ENCODE data around the gene HSPA9. TPM values are rescaled to one million over a fixed set of nuclear protein-coding genes. Genes with fewer than 3 reads are reported as not detected.
A peak's percentile ranks its signal among the peaks of the same experiment; 100 is the strongest.

The HSPA9 gene
- total and polyA plus RNA-seq, 2 of the 13 experiments (the other 11 are each of a cell fraction or from before 2014, with no cell fraction given): 165 to 478 TPM

DNA sequence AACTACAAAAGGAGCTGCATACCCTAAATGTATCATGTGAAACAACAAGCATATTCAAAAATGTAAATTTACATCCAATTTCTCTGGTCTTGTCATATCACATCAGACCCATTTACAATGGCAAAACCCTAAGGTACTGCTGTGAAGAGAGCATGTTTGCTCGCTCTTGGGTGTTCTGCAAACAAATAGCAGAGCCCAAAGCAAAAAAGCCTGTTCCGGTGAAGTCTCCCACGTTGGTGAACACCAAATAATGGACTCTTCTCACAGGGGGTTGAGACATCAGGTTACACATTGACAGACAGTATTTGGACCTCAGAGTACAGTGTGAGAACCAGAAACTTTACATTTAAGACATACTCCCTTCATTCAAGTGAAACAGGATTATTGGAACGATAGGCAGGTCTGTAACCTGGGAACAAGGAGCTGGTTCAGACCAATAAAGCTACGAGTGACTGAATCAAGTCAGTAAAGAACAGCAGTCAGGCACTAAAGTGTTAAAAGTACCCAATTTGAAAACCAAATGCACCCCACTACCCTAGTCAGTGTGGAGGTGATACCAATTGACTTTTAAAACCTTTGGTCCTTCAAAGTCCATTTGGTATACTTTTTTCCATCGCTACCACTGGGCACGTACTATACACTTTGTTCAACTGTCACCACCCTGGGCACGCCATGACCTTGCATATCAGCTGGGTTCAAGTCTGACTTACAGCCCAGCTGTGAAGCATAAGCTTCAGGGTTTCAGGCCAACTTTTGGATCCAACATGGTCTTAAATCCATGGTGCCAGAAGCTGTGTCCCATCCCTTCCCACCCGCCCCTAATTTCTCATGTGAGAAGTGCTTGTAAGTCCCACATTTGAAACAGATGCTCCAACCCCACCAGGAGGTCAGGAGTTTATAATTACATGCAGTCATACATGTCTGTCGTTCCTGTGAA lies 68.6 kb downstream of the HSPA9 start (continued):
- TF ChIP-seq EP300 (IDR thresholded peaks at IDR 0.05; ENCODE audit: low read depth in 2 of 2, low read length in 2 of 2) (peak in 1 of 2 experiments; percentile 62; a peak in 2 of 4 replicates), EP300 (CRISPR knock-in tag; IDR thresholded peaks at IDR 0.05; ENCODE audit: borderline replicate concordance) (no peak), KAT2B (IDR thresholded peaks at IDR 0.05; ENCODE audit: borderline replicate concordance, low read depth, low read length) (no peak), GATAD2A (CRISPR knock-in tag; IDR thresholded peaks at IDR 0.05) (peak; percentile 78), ZNF225 (CRISPR knock-in tag; IDR thresholded peaks at IDR 0.05) (no peak), KAT8 (CRISPR knock-in tag; IDR thresholded peaks at IDR 0.05) (0 out of 2 replicates have a peak, but pooled peaks have one; percentile 48), POLR2AphosphoS2 (IDR thresholded peaks at IDR 0.05; ENCODE audit: low read depth, low read length) (0 out of 2 replicates have a peak, but pooled peaks have one; percentile 37), ZNF788 (CRISPR knock-in tag; IDR thresholded peaks at IDR 0.05; ENCODE audit: borderline replicate concordance) (no peak), RCOR2 (CRISPR knock-in tag; IDR thresholded peaks at IDR 0.05) (peak; percentile 79; the same call in 1 of the 2 replicates), HCFC1 (IDR thresholded peaks at IDR 0.05; ENCODE audit: low read depth, low read length) (no peak), ZNF343 (CRISPR knock-in tag; IDR thresholded peaks at IDR 0.05) (no peak), ZNF660 (CRISPR knock-in tag; IDR thresholded peaks at IDR 0.05; ENCODE audit: borderline replicate concordance, low read depth) (no peak), TP53 (CRISPR knock-in tag; conservative IDR thresholded peaks at IDR 0.05) (no peak), MTA1 (CRISPR knock-in tag; IDR thresholded peaks at IDR 0.05; ENCODE audit: borderline replicate concordance) (no peak), NR2F6 (IDR thresholded peaks at IDR 0.05) (no peak), NR2F6 (CRISPR knock-in tag; IDR thresholded peaks at IDR 0.05) (0 out of 2 replicates have a peak, but pooled peaks have one; percentile 2), PHF21A (CRISPR knock-in tag; IDR thresholded peaks at IDR 0.05) (peak; percentile 54; the same call in 1 of the 2 replicates), ZNF24 (IDR thresholded peaks at IDR 0.05) (no peak), NCOA2 (CRISPR knock-in tag; IDR thresholded peaks at IDR 0.05) (peak; percentile 27; the same call in 1 of the 2 replicates), PITX1 (CRISPR knock-in tag; IDR thresholded peaks at IDR 0.05) (no peak), TCF7 (IDR thresholded peaks at IDR 0.05; ENCODE audit: low read depth) (no peak), LBX2 (CRISPR knock-in tag; IDR thresholded peaks at IDR 0.05; ENCODE audit: borderline replicate concordance) (no peak), ZNF180 (CRISPR knock-in tag; IDR thresholded peaks at IDR 0.05; ENCODE audit: borderline replicate concordance, low read depth) (no peak), ZFX (CRISPR knock-in tag; IDR thresholded peaks at IDR 0.05; ENCODE audit: low read depth) (no peak)
- TF ChIP-seq, protein P1, sequence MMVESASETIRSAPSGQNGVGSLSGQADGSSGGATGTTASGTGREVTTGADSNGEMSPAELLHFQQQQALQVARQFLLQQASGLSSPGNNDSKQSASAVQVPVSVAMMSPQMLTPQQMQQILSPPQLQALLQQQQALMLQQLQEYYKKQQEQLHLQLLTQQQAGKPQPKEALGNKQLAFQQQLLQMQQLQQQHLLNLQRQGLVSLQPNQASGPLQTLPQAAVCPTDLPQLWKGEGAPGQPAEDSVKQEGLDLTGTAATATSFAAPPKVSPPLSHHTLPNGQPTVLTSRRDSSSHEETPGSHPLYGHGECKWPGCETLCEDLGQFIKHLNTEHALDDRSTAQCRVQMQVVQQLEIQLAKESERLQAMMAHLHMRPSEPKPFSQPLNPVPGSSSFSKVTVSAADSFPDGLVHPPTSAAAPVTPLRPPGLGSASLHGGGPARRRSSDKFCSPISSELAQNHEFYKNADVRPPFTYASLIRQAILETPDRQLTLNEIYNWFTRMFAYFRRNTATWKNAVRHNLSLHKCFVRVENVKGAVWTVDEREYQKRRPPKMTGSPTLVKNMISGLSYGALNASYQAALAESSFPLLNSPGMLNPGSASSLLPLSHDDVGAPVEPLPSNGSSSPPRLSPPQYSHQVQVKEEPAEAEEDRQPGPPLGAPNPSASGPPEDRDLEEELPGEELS (CRISPR knock-in tag; IDR thresholded peaks at IDR 0.05): peak; percentile 72
- TF ChIP-seq, protein P2, sequence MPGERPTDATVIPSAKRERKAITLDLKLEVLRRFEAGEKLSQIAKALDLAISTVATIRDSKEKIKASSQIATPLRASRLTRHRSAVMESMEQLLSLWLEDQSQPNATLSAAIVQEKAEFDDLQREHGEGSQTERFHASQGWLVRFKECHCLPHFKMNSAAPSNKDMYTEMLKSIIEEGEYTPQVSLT (CRISPR knock-in tag; IDR thresholded peaks at IDR 0.05; ENCODE audit: borderline replicate concordance, low read depth): no peak
